GM18909 (cell line): ENCODE data around the gene SCO2.

ENCODE experiments used
- ATAC-seq: cut with Tn5 transposase; IDR thresholded peaks from one replicate; pipeline ENCODE4 v1.9.1; 2021; ENCODE audit warnings: mild to moderate bottlenecking; ENCODE audit not compliant: unreplicated experiment, poor library complexity

SCO2 gene

DNA sequence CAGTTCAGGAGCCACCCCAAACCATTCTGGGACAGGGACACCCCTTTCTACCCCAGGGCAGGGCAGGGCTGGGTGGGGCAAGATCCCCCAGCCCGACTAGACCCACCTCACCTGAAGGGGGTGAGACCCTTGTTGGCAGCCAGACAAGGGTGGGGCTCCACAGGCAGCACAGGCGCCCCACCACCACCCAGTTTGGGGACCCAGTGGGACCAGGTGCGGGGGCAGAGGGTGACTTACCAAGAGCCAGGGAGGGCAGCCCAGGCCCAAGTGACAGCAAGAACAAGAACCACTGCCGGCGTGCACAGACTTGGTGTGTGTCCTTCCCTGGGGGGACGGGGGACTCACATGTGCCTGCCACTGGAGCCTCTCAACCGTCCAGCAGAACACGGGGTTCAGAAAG, 41.8 kb downstream of the SCO2 start:
- ATAC-seq = no peak

DNA sequence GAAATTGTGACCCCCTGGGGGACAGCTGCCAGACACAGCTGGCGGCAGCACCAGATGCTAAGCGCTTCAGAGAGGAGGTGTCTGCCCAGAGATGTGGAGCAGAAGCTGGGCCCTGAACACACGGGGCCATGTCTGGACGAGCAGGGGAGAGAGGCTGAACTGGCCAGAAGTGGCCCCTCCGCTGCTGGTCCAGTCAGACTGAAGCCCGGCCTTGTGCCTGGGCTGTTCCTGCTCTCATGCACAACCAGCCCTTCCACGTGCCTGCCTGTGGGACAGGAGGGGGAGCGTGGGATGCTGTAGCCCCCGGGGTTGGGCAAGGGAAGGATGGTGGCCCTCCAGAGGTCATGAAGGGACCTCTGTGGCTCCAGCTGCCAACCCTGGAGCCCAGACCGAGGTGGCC, 42.3 kb downstream of the SCO2 start:
- ATAC-seq = no peak

- ATAC-seq = no peak
Observed at GRCh38 chr22:50482107-50483074, 43.0 kb downstream of the SCO2 start.

DNA sequence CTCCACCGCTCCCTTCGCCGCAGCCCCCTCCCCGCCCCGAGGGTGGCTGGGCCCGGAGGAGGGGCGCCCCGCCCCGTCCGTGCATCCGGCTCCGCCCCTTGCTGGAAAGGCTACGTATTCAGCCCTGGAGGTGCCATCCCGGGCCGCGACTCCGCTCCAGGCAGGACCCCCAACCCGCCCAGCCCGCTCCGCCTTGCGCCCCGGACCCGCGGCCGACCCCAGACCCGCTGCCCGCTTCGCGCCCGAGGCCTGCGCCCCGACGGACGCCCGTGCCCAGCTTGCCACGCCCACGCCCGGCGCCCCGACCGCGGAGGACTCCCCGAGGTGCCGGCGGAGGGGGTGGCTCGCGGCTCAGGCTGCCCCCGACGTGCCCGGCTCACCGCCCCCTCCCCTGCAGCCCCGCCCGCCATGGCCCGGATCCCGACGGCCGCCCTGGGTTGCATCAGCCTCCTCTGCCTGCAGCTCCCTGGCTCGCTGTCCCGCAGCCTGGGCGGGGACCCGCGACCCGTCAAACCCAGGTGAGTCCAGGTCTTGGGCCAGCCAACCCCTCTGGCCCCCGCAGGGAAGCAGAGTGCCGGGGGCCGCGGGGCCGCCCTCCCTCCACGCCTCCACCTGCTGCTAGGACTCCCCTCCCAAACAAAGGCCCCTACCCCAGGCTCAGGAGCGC, 43.8 kb downstream of the SCO2 start, which contains the start of gene ADM2:
Gene ADM2 (plus strand): TSS at position 104 of the 667 bp plus-strand sequence. CDS start 305 bp downstream, at position 409.
- ATAC-seq = no peak

DNA sequence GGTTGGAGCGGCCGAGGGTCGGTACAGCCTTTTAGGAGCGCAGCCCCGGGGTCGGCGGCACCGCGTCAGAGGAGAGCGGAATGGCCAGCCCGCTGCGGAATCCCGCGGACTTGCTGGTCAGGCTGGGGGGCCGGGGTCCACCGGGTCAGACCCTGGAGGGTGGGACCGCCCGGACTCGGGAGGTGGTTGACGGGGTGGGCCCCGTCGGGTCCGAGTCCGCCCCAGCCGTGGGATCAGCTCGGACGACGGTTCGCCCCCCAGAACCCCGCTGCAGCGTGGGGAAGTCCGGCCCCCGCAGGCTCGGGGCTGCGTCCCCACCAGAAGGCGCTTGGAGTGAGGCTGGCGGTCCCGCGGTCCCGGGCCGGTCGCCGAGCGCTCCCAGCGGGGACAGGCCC, 44.4 kb downstream of the SCO2 start:
- ATAC-seq = no peak

GRCh38 chr22:50479721-50480120, 45.7 kb downstream of the SCO2 start:
- no peak for ATAC-seq

- ATAC-seq = no peak
Observed at GRCh38 chr22:50477923-50478322, 47.5 kb downstream of the SCO2 start.

DNA sequence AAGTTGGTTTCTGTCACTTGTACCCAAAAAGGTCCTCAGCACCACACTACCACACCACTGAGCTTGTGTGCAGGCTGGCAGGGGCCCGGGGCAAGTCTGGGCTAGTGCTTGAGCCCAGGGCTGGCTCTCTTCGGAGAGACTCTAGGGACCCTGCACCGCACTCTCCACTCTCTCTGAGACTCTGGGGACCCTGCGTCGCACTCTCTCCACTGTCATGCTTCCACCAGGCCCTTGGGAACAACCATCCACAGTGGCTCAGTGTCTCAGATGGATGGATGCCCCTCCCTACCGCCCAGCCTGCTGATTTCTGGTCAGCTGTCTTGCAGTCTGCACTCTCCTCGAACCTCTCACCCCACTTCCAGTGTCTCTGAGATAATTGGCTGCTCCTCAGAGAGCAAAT, 48.5 kb downstream of the SCO2 start:
- ATAC-seq = no peak

- no peak for ATAC-seq
Observed at GRCh38 chr22:50475652-50476002, 49.8 kb downstream of the SCO2 start.

DNA sequence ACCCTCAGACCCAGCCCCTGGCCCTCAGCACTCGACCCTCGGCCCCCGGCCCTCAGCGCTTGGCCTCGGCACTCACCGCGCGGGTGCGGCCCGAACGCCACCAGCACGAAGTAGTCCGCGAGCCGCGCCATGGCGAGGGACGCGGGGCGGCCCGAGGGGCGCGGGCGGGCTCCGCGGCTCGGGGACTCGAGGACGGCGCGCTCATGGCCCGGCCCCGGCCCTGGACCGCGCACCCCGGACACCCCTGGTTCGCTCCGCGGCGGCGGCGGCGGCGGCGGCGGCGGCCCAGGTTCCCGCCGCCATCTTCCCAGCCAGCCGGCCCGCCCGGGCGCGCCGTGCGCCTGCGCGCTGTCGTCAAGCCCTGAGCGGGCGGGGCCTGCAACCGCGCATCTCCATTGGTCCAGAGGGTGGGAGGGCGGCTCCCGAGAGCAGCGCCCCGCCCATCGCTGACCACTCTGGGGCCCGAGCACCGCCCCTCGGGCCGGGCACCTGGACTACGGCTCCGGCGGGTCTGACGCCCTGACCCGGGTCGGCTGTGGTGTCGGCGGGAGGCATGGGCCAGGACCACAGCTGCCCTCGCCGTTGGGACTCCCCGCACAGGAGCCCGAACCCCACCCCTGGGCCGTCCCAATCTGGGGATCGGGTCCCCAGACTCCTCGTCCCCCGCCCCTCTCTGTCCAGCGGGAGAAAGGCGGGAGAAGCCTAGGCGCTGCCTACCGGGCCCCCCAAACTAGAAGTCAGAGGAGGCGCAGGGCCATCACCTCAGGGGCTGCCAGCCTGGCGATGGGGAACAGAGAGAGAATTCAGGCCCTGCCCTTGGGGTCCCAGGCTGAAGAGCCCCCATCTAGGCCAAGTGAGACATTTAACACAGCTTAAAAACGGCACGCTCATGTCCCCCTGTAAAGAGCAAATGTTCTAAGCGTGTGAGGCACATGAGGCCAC, 50.4 kb downstream of the SCO2 start, which contains the start of gene SBF1:
Gene SBF1 (minus strand): TSS at position 326 of the 942 bp plus-strand sequence. CDS start 195 bp downstream, at position 131.
- peak; percentile 74 for ATAC-seq

- no peak for ATAC-seq
Observed at GRCh38 chr22:50473855-50474671, 51.3 kb downstream of the SCO2 start.
